Testis (tissue), 3 donors: ENCODE results near the gene CPT1B. TPM values are rescaled to one million over a fixed set of nuclear protein-coding genes. Genes with fewer than 3 reads are reported as not detected.
"Not testable (repeated sequence)": the region's sequence is repeated elsewhere in the genome, so short reads cannot be mapped to it uniquely, and the experiment has no call there.

ENCODE experiments used
- DNase-seq: peaks from one replicate; pipeline ENCODE4 v3.0.0-alpha.2; 2019
- H3K27ac ChIP-seq, 2 donors: fragments of 200-600 bp; sonication (generic); one replicate each; pipeline ENCODE4 v1.5.1; 2019
- H3K27me3 ChIP-seq: fragments of 200-600 bp; sonication (generic); one replicate; pipeline ENCODE4 v1.5.1; 2019
- H3K36me3 ChIP-seq: fragments of 200-600 bp; sonication (generic); one replicate; pipeline ENCODE4 v1.5.1; 2017; ENCODE audit warnings: low read depth; ENCODE audit errors: missing control alignments
- H3K4me1 ChIP-seq: fragments of 200-600 bp; sonication (generic); one replicate; pipeline ENCODE4 v1.5.1; 2019
- H3K4me3 ChIP-seq, 2 donors: fragments of 200-600 bp; sonication (generic); one replicate each; pipeline ENCODE4 v1.5.1; 2017 to 2019
- H3K9me3 ChIP-seq: fragments of 200-600 bp; sonication (generic); one replicate; pipeline ENCODE4 v1.5.1; 2017
- POLR2A ChIP-seq: fragments of 450-650 bp; IDR thresholded peaks from one replicate; pipeline ENCODE4 v1.6.1; 2017; ENCODE audit warnings: antibody characterized with exemption, mild to moderate bottlenecking, moderate library complexity
- WGBS, 2 donors: methylation state at CpG; one replicate each; pipeline ENCODE4 v1.1.5; 2018; 5-methylcytosine and 5-hydroxymethylcytosine counted together
- intact Hi-C: fragments of 100-400 bp; cut with DNase I; formaldehyde crosslinking; loops from one replicate; pipeline ENCODE4 v1.15.1; 2023; ENCODE audit warnings: low total_unique reads
- polyA plus RNA-seq: library from polyadenylated mRNA; stranded (reverse); fragments of 350-450 nt; fragmentation: Illumina TruSeq; extraction: RNeasy Lipid Tissue Mini Kit (QIAGEN cat#74804); gene quantifications from one replicate; pipeline ENCODE4 v1.2.3, GENCODE V29; 2014; ENCODE audit warnings: low read depth, low replicate concordance; ENCODE audit not compliant: insufficient read depth
- total RNA-seq, 2 donors: library from RNA; depleted of rRNA; stranded (reverse); fragments of >200 nt; gene quantifications; one replicate each; pipeline ENCODE4 v1.2.3, GENCODE V29; 2016
- TF ChIP-seq, protein P1 (sequence below), 3 experiments: fragments of 450-650 bp in 2 of 3; fragments of 200-600 bp in 1 of 3; sonication (generic) in 1 of 3; IDR thresholded peaks; one replicate each; pipeline ENCODE4 v1.5.1; 2016 to 2019; ENCODE audit warnings: antibody characterized with exemption in 3 of 3, mild to moderate bottlenecking in 2 of 3, moderate library complexity in 1 of 3

Gene CPT1B
- total and polyA plus RNA-seq, 3 donors from 2014 or later = 103 to 224 (median 123) TPM

DNA sequence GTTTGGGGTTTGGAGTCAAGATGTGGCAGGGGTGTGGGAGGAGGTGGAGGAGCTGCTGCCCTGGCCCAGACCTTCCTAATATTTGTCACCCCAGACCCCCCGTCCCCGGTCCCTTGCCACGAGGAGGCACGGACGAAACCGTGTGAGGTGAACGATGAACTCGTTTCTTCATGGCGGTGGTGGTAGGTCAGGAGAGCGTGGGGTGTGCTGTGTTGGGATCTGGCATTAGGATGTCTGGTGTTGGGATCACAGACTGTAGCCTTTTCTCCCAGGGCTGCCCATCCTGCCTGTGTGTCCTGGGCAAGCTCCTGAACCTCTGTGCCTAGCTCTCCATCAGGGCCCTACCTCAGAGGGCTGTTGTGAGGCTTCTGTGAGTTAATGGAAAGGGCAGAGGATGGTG, 30.8 kb upstream of the CPT1B start:
- no peaks in the 10 kb centered on the region for H3K27me3 ChIP-seq
- DNase-seq = no peak
- no peaks in the 10 kb centered on the region for H3K36me3 ChIP-seq
- H3K4me1 ChIP-seq = peaks cover 5% of the 10 kb centered on the region
- no peak overlapping the region for H3K27ac ChIP-seq
- WGBS, 2 donors = 93 to 97% methylated on average over 10 of the region's 10 CpGs
- TF ChIP-seq, protein P1, sequence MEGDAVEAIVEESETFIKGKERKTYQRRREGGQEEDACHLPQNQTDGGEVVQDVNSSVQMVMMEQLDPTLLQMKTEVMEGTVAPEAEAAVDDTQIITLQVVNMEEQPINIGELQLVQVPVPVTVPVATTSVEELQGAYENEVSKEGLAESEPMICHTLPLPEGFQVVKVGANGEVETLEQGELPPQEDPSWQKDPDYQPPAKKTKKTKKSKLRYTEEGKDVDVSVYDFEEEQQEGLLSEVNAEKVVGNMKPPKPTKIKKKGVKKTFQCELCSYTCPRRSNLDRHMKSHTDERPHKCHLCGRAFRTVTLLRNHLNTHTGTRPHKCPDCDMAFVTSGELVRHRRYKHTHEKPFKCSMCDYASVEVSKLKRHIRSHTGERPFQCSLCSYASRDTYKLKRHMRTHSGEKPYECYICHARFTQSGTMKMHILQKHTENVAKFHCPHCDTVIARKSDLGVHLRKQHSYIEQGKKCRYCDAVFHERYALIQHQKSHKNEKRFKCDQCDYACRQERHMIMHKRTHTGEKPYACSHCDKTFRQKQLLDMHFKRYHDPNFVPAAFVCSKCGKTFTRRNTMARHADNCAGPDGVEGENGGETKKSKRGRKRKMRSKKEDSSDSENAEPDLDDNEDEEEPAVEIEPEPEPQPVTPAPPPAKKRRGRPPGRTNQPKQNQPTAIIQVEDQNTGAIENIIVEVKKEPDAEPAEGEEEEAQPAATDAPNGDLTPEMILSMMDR (IDR thresholded peaks at IDR 0.05) = no peak
- TF ChIP-seq POLR2A = no peak
- intact Hi-C loops = no loop called here
- H3K4me3 ChIP-seq = no peak overlapping the region
- H3K9me3 ChIP-seq = no peaks in the 10 kb centered on the region

DNA sequence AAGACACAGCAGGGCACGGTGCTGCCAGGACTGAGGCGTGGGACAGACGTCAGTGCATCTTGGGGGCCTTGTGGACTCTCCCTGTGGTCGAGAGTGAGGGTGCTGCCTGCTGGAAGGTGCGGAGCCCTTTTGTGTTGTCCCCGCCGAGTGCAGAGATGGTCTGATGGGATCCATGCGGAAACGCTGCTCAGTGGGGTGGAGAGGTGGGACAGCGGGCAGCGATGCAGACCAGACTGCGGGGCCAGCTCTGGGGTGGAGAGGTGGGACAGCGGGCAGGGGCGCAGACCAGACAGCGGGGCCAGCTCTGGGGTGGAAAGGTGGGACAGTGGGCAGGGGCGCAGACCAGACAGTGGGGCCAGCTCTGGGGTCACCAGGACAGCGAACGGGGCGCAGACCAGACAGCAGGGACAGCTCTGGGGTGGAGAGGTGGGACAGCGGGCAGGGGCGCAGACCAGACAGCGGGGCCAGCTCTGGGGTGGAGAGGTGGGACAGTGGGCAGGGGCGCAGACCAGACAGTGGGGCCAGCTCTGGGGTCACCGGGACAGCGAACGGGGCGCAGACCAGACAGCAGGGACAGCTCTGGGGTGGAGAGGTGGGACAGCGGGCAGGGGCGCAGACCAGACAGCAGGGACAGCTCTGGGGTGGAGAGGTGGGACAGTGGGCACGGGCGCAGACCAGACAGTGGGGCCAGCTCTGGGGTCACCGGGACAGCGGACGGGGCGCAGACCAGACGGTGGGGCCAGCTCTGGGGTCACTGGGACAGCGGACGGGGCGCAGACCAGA, 30.0 kb upstream of the CPT1B start:
- H3K4me1 ChIP-seq, H3K36me3 ChIP-seq, H3K27ac ChIP-seq, H3K9me3 ChIP-seq, H3K4me3 ChIP-seq, intact Hi-C loops, DNase-seq, H3K27me3 ChIP-seq: not testable (repeated sequence)
- WGBS, 2 donors = 86 to 92% methylated on average over 39 of the region's 39 CpGs

DNA sequence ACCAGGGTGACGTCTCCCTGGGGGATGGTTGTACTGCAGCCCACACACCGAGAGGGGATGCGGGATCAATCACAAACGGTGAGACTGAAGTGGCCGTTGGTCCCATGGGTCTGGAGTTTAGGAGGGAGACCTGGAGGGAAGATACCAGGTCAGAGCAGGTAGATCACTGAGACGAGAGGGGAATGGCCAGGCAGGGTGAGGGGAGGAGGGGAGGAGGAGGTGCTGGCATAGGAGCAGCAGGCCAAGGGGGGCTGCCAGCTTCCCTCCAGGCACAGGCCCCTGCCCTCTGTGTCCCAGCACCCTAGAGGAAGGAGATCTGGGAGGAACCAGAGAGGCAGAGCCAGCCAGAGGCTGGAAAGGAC, 29.4 kb upstream of the CPT1B start:
- 67 to 86% methylated on average over 6 of the region's 6 CpGs for WGBS, 2 donors
- DNase-seq = no peak
- intact Hi-C loops = no loop called here
- Histone ChIP-seq H3K4me1 (no peaks in the 10 kb centered on the region), H3K36me3 (no peaks in the 10 kb centered on the region), H3K27me3 (no peaks in the 10 kb centered on the region), H3K4me3 (no peak overlapping the region), H3K9me3 (no peaks in the 10 kb centered on the region), H3K27ac (no peak overlapping the region)
- TF ChIP-seq POLR2A = no peak
- TF ChIP-seq, protein P1 (IDR thresholded peaks at IDR 0.05) = no peak

DNA sequence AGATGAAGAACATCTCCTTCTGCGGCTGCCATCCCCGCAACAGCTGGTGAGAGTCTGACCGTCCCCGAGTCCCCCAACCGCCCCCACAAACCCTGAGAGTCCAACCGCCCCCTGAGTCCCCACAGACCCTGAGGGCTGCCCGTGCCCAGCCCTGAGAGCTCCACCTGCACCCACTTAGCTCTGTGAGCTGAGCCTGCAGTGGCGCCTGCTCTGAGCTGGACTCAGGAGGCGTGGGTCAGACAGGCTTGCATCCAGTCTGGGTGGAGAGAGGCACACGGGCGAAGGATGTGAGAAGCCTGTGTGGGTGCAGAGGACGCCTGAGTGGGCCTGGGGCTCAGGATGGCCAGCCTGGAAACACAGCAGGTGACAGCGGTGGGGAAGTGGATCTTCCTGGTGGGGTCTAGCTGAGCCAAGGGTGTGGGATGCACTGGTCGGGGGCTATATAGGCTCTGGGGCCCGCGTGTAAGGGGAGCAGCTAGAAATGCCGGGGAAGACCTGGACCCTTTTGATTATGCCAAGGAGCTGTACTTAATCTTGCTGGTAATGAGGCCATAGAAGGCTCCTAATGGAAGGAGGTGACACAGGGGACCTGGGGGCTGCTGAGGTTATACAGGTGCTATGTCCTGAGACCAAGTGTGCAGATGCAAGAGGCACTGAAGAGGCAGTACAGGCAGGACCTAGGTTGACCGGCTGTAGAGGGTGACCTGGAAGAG, 28.9 kb upstream of the CPT1B start:
- TF ChIP-seq, protein P1 (IDR thresholded peaks at IDR 0.05) = no peak
- intact Hi-C loops = no loop called here
- Histone ChIP-seq H3K4me1 (no peaks in the 10 kb centered on the region), H3K27me3 (no peaks in the 10 kb centered on the region), H3K9me3 (no peaks in the 10 kb centered on the region), H3K27ac (no peak overlapping the region), H3K36me3 (no peaks in the 10 kb centered on the region), H3K4me3 (no peak overlapping the region)
- WGBS, 2 donors = 79 to 88% methylated on average over 14 to 17 of the region's 18 CpGs
- DNase-seq = no peak

DNA sequence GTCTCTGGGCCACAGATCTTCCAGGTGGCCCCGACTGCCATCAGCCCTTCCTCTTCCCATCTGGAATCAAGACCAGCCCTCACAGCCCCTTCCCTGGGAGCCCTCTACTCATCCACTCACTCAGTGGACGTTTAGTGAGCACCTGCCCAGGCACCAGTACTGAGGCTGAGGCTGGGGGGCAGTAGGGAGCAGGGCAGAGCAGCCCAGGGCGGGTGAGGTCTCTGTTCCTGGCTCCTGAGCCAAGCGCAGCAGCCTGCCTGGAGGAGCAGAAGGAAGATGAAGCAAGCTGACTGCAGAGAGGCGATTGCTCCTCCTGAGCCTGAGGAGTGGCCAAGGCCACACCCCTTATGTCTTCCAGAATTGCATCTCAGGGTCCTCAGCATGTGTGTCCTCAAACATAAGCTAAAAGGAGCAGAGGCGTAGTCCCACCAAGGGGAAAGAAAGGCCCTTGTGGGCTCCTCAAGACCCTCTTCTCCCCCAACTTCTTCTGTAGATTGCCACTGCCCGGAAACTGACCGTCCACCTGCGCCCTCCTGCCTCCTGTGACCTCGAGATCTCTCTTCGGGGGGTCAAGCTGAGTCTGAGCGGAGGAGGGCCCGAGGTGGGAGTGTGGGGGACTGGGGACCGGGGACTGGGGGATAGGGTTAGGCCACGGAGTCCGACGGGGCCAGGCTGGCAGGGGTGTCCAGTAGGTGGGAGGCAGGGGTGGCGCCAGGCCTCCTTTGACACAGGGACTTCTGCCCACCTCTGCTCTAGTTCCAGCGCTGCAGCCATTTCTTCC, 28.1 kb upstream of the CPT1B start:
- TF ChIP-seq, protein P1 (IDR thresholded peaks at IDR 0.05) = no peak
- TF ChIP-seq POLR2A = no peak
- H3K9me3 ChIP-seq = no peaks in the 10 kb centered on the region
- no peaks in the 10 kb centered on the region for H3K27me3 ChIP-seq
- 84% methylated on average over 11 to 19 of the region's 19 CpGs for WGBS, 2 donors
- H3K4me1 ChIP-seq = peaks cover 3% of the 10 kb centered on the region
- intact Hi-C loops = no loop called here
- no peaks in the 10 kb centered on the region for H3K36me3 ChIP-seq
- no peak overlapping the region for H3K27ac ChIP-seq
- H3K4me3 ChIP-seq = no peak overlapping the region
- no peak for DNase-seq
